Activated CD8-positive, alpha-beta memory T cell treated with anti-CD3 and anti-CD28 coated beads, Interleukin-2, amount 50 U/mL, for 48 hours (primary cell): ENCODE data around the gene MGST2.
A peak's percentile ranks its signal among the peaks of the same experiment; 100 is the strongest.
"Not testable (repeated sequence)": the region's sequence is repeated elsewhere in the genome, so short reads cannot be mapped to it uniquely, and the experiment has no call there.

Experiments used
- DNase-seq: peaks from one replicate; pipeline ENCODE4 v3.0.0-alpha.2; 2020

MGST2 gene

GRCh38 chr4:139665690-139666529, at the start of gene MGST2:
MGST2 (plus strand) TSS chr4:139665819; CDS start chr4:139666020, 201 bp downstream.
- DNase-seq, result peak; percentile 68

- DNase-seq, result no peak
Observed at GRCh38 chr4:139617702-139618490, 47.7 kb upstream of the MGST2 start.

- no peak for DNase-seq
Observed at GRCh38 chr4:139619644-139620043, 46.0 kb upstream of the MGST2 start.

- DNase-seq, result no peak
Observed at GRCh38 chr4:139622901-139623381, 42.7 kb upstream of the MGST2 start.

- no peak for DNase-seq
Observed at GRCh38 chr4:139624441-139625092, 41.1 kb upstream of the MGST2 start.

GRCh38 chr4:139625093-139625455, 40.5 kb upstream of the MGST2 start:
- DNase-seq, result no peak

GRCh38 chr4:139625482-139625881, 40.1 kb upstream of the MGST2 start:
- no peak for DNase-seq

GRCh38 chr4:139628184-139629012, 37.2 kb upstream of the MGST2 start:
- DNase-seq, result no peak

GRCh38 chr4:139629436-139630125, 36.0 kb upstream of the MGST2 start:
- DNase-seq, result no peak

GRCh38 chr4:139630126-139630495, 35.5 kb upstream of the MGST2 start:
- DNase-seq, result no peak

- DNase-seq, result no peak
Observed at GRCh38 chr4:139630991-139631390, 34.6 kb upstream of the MGST2 start.

- no peak for DNase-seq
Observed at GRCh38 chr4:139631791-139632190, 33.8 kb upstream of the MGST2 start.

- not testable (repeated sequence) for DNase-seq
Observed at GRCh38 chr4:139632739-139633138, 32.9 kb upstream of the MGST2 start.

- DNase-seq, result no peak
Observed at GRCh38 chr4:139633195-139633594, 32.4 kb upstream of the MGST2 start.

- no peak for DNase-seq
Observed at GRCh38 chr4:139633661-139634060, 32.0 kb upstream of the MGST2 start.

- DNase-seq, result no peak
Observed at GRCh38 chr4:139635966-139636365, 29.7 kb upstream of the MGST2 start.

GRCh38 chr4:139638306-139638705, 27.3 kb upstream of the MGST2 start:
- not testable (repeated sequence) for DNase-seq

GRCh38 chr4:139639654-139640053, 26.0 kb upstream of the MGST2 start:
- DNase-seq, result no peak

- no peak for DNase-seq
Observed at GRCh38 chr4:139641218-139641617, 24.4 kb upstream of the MGST2 start.

- DNase-seq, result no peak
Observed at GRCh38 chr4:139642364-139642763, 23.3 kb upstream of the MGST2 start.

- DNase-seq, result no peak
Observed at GRCh38 chr4:139643042-139643895, 22.4 kb upstream of the MGST2 start.
